OCI-LY7 (cell line): ENCODE data around the gene KLHL7. TPM values are rescaled to one million over a fixed set of nuclear protein-coding genes. Genes with fewer than 3 reads are reported as not detected.

Experiments
- BruUV-seq: library from RNA; stranded (reverse); fragments of 400-500 nt; replicated peaks from 2 replicates; lab custom pipeline; 2021; lab: Mats Ljungman, UMichigan
- CTCF ChIA-PET: fragments of 300-600 bp; sonication (Branson Sonifier 250); formaldehyde crosslinking; loops from one replicate; lab custom pipeline; 2022; ENCODE audit warnings: antibody characterized with exemption; ENCODE audit not compliant: unreplicated experiment; lab: Charles Lee
- POLR2A ChIA-PET: fragments of 300-600 bp; sonication (Branson Sonifier 250); formaldehyde crosslinking; loops from one replicate; lab custom pipeline; 2022; ENCODE audit warnings: antibody characterized with exemption; lab: Charles Lee
- DNase-seq: peaks from one replicate; pipeline ENCODE4 v3.0.0-alpha.2; 2015; ENCODE audit warnings: low spot score
- H2AFZ ChIP-seq: fragments of 200-600 bp; sonication (generic), shearing (Covaris generic); 2 replicates; pipeline ENCODE4 v1.6.1; 2014; ENCODE audit warnings: mild to moderate bottlenecking, antibody characterized with exemption, low read length, moderate library complexity
- H3K27ac ChIP-seq: fragments of 200-600 bp; sonication (generic); 2 replicates; pipeline ENCODE4 v1.5.1; 2014; ENCODE audit warnings: mixed run types, low read depth, mild to moderate bottlenecking, moderate library complexity, low read length, inconsistent platforms; ENCODE audit not compliant: poor library complexity, severe bottlenecking
- H3K36me3 ChIP-seq: fragments of 200-600 bp; sonication (generic); 2 replicates; pipeline ENCODE4 v1.6.1; 2014; ENCODE audit warnings: mild to moderate bottlenecking, antibody characterized with exemption, low read length, moderate library complexity, mixed read lengths; ENCODE audit not compliant: insufficient read depth
- H3K4me1 ChIP-seq: fragments of 200-600 bp; sonication (generic); 2 replicates; pipeline ENCODE4 v1.5.1; 2014; ENCODE audit warnings: mild to moderate bottlenecking, low read length; ENCODE audit not compliant: insufficient read depth, poor library complexity, severe bottlenecking
- H3K4me2 ChIP-seq: fragments of 200-600 bp; sonication (generic); 2 replicates; pipeline ENCODE4 v1.6.1; 2014; ENCODE audit warnings: mild to moderate bottlenecking, low read length
- H3K4me3 ChIP-seq: fragments of 200-600 bp; sonication (generic); 2 replicates; pipeline ENCODE4 v1.5.1; 2014; ENCODE audit warnings: mild to moderate bottlenecking, low read depth, low read length; ENCODE audit not compliant: poor library complexity, severe bottlenecking
- H3K79me2 ChIP-seq: fragments of 200-600 bp; sonication (generic); 2 replicates; pipeline ENCODE4 v1.6.1; 2016; ENCODE audit warnings: low read depth, mild to moderate bottlenecking, low read length, moderate library complexity, mixed read lengths; ENCODE audit not compliant: insufficient read depth
- H3K9me2 ChIP-seq: fragments of 200-600 bp; sonication (generic); 2 replicates; pipeline ENCODE4 v1.6.1; 2016; ENCODE audit warnings: mild to moderate bottlenecking, low read length, mixed read lengths; ENCODE audit not compliant: insufficient read depth
- H3K9me3 ChIP-seq: fragments of 200-600 bp; sonication (generic); 2 replicates; pipeline ENCODE4 v1.6.1; 2014; ENCODE audit warnings: mild to moderate bottlenecking, mixed run types, low read length, mixed read lengths
- H4K20me1 ChIP-seq: fragments of 200-600 bp; sonication (generic); 2 replicates; pipeline ENCODE4 v1.6.1; 2014; ENCODE audit warnings: mild to moderate bottlenecking, antibody characterized with exemption, low read length, moderate library complexity, mixed read lengths; ENCODE audit not compliant: insufficient read depth
- EZH2phosphoT487 ChIP-seq: fragments of 200-600 bp; sonication (generic); IDR thresholded peaks from 2 replicates; pipeline ENCODE4 v1.6.1; 2018; ENCODE audit warnings: low read depth, borderline replicate concordance, mild to moderate bottlenecking, mixed run types, antibody characterized with exemption, low read length, moderate library complexity, mixed read lengths
- intact Hi-C: fragments of 100-400 bp; cut with micrococcal nuclease; formaldehyde crosslinking; loops from one replicate; pipeline ENCODE4 v1.10.0; 2022; ENCODE audit not compliant: unreplicated experiment
- total RNA-seq, 2 experiments: library from RNA; depleted of rRNA in 1 of 2; stranded (reverse); fragments of >200 nt in 1 of 2; shearing (Covaris generic) in 1 of 2; gene quantifications; 2 replicates each; pipeline ENCODE4 v1.2.3, GENCODE V29; 2014 to 2022
- TF ChIP-seq, protein P1 (sequence below): fragments of 200-600 bp; sonication (generic); conservative IDR thresholded peaks from 2 replicates; pipeline ENCODE4 v1.5.1; 2014; ENCODE audit warnings: mild to moderate bottlenecking, antibody characterized with exemption, low read length, moderate library complexity, mixed read lengths

Gene KLHL7
- total RNA-seq, 2 experiments from 2014 or later = 24.4 to 30.2 TPM

GRCh38 chr7:23074443-23075261 is 30.9 kb upstream of the KLHL7 start:
- Histone ChIP-seq H3K36me3 (no peaks in the 10 kb centered on the region), H3K9me3 (no peaks in the 10 kb centered on the region), H3K9me2 (no peaks in the 10 kb centered on the region), H3K27ac (no peak overlapping the region), H3K79me2 (no peaks in the 10 kb centered on the region), H3K4me3 (no peak overlapping the region), H2AFZ (no peak overlapping the region), H3K4me1 (no peaks in the 10 kb centered on the region), H4K20me1 (no peaks in the 10 kb centered on the region), H3K4me2 (no peak overlapping the region)
- no TSS peak for BruUV-seq
- ChIA-PET CTCF (no interaction called here), POLR2A (interaction anchor here (0.5 to 1.4 kb wide), 5 partner anchors 12 to 497 kb away, joined by 3 to 6 read pairs (median 4); no protein-coding TSS in a partner anchor)
- no peak for DNase-seq
- intact Hi-C loops = loop anchor here (5.0 kb wide), 1 partner anchor 512 kb away; no protein-coding TSS in a partner anchor
- TF ChIP-seq, protein P1, sequence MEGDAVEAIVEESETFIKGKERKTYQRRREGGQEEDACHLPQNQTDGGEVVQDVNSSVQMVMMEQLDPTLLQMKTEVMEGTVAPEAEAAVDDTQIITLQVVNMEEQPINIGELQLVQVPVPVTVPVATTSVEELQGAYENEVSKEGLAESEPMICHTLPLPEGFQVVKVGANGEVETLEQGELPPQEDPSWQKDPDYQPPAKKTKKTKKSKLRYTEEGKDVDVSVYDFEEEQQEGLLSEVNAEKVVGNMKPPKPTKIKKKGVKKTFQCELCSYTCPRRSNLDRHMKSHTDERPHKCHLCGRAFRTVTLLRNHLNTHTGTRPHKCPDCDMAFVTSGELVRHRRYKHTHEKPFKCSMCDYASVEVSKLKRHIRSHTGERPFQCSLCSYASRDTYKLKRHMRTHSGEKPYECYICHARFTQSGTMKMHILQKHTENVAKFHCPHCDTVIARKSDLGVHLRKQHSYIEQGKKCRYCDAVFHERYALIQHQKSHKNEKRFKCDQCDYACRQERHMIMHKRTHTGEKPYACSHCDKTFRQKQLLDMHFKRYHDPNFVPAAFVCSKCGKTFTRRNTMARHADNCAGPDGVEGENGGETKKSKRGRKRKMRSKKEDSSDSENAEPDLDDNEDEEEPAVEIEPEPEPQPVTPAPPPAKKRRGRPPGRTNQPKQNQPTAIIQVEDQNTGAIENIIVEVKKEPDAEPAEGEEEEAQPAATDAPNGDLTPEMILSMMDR = no peak
- no peak for TF ChIP-seq EZH2phosphoT487

GRCh38 chr7:23075571-23075970 is 30.0 kb upstream of the KLHL7 start:
- Histone ChIP-seq H2AFZ (no peak overlapping the region), H3K27ac (no peak overlapping the region)
- no TSS peak for BruUV-seq

More at GRCh38 chr7:23075571-23075970, 30.0 kb upstream of the KLHL7 start:
- H3K4me3 ChIP-seq = no peak overlapping the region
- no peaks in the 10 kb centered on the region for H4K20me1 ChIP-seq
- H3K9me3 ChIP-seq = no peaks in the 10 kb centered on the region
- TF ChIP-seq, protein P1 = no peak
- no peak for TF ChIP-seq EZH2phosphoT487
- H3K4me1 ChIP-seq = no peaks in the 10 kb centered on the region
- ChIA-PET POLR2A (interaction anchor here (1.4 kb wide), 1 partner anchor 11 kb away, joined by 3 read pairs; no protein-coding TSS in a partner anchor), CTCF (no interaction called here)
- no peak overlapping the region for H3K4me2 ChIP-seq
- H3K36me3 ChIP-seq = no peaks in the 10 kb centered on the region
- no peaks in the 10 kb centered on the region for H3K79me2 ChIP-seq
- intact Hi-C loops = no loop called here
- no peak for DNase-seq
- H3K9me2 ChIP-seq = no peaks in the 10 kb centered on the region
